Endodermal cell (in vitro differentiated cells): Measurements from ENCODE around the gene SECISBP2L. TPM values are rescaled to one million over a fixed set of nuclear protein-coding genes. Genes with fewer than 3 reads are reported as not detected.

ENCODE experiments used
- DNase-seq: peaks from one replicate; pipeline ENCODE4 v3.0.0-alpha.2; 2017
- H3K27ac ChIP-seq: 2 replicates; pipeline ENCODE4 v1.5.1; 2013; ENCODE audit warnings: mild to moderate bottlenecking, low read depth, low read length, moderate library complexity
- H3K27me3 ChIP-seq: 2 replicates; pipeline ENCODE4 v1.6.1; 2013; ENCODE audit warnings: mild to moderate bottlenecking, low read length, moderate library complexity; ENCODE audit not compliant: insufficient read depth, control insufficient read depth, poor library complexity, severe bottlenecking
- H3K36me3 ChIP-seq: 2 replicates; pipeline ENCODE4 v1.7.0; 2013; ENCODE audit warnings: mild to moderate bottlenecking, low read length, moderate library complexity; ENCODE audit not compliant: control insufficient read depth, insufficient read depth
- H3K4me1 ChIP-seq: one replicate; pipeline ENCODE4 v1.7.0; 2013; ENCODE audit warnings: low read length; ENCODE audit not compliant: control insufficient read depth, insufficient read depth
- H3K4me3 ChIP-seq: 2 replicates; pipeline ENCODE4 v1.5.1; 2013; ENCODE audit warnings: mild to moderate bottlenecking, low read length, moderate library complexity
- H3K9ac ChIP-seq: 2 replicates; pipeline ENCODE4 v1.6.1; 2013; ENCODE audit warnings: mild to moderate bottlenecking, low read length, moderate library complexity; ENCODE audit not compliant: poor library complexity, severe bottlenecking; ENCODE audit errors: extremely low read depth
- H3K9me3 ChIP-seq: 2 replicates; pipeline ENCODE4 v1.6.1; 2013; ENCODE audit warnings: mild to moderate bottlenecking, low read length, moderate library complexity; ENCODE audit not compliant: control insufficient read depth
- H3K27ac Mint-ChIP-seq: 2 replicates; pipeline ENCODE4 v1.8.0; 2020; ENCODE audit warnings: mixed read lengths
- H3K27me3 Mint-ChIP-seq: 2 replicates; pipeline ENCODE4 v1.8.0; 2021; ENCODE audit warnings: mild to moderate bottlenecking, mixed read lengths; ENCODE audit not compliant: insufficient read depth
- H3K36me3 Mint-ChIP-seq: 2 replicates; pipeline ENCODE4 v1.8.0; 2020; ENCODE audit warnings: low read depth, mixed read lengths
- H3K4me1 Mint-ChIP-seq: 2 replicates; pipeline ENCODE4 v1.8.0; 2020; ENCODE audit warnings: mixed read lengths
- H3K4me3 Mint-ChIP-seq: 2 replicates; pipeline ENCODE4 v1.8.0; 2020; ENCODE audit warnings: mild to moderate bottlenecking, moderate library complexity, mixed read lengths
- H3K9me3 Mint-ChIP-seq: 2 replicates; pipeline ENCODE4 v1.8.0; 2020; ENCODE audit warnings: mild to moderate bottlenecking, mixed read lengths
- CTCF ChIP-seq: fragments of 200-600 bp; sonication (generic); conservative IDR thresholded peaks from 2 replicates; pipeline ENCODE4 v1.5.0; 2021; ENCODE audit warnings: antibody characterized with exemption, mild to moderate bottlenecking
- WGBS, 2 experiments: methylation state at CpG; one replicate each; pipeline versions ENCODE4 v1.1.5 to v1.1.7; 2013; ENCODE audit warnings: missing lambda C conversion rate in 2 of 2, mixed read lengths in 1 of 2; ENCODE audit not compliant: insufficient coverage in 1 of 2, insufficient read length in 1 of 2; 5-methylcytosine and 5-hydroxymethylcytosine counted together
- total RNA-seq, 2 donors: library from RNA; stranded (reverse); fragmentation: NEBNext Ultra II Directional in 1 of 2; extraction: Animal tissue kit (Norgen Biotek cat#: 25700) in 1 of 2; gene quantifications; 2 replicates in 1 of 2; 3 replicates in 1 of 2; pipeline ENCODE4 v1.2.1, GENCODE V29; 2021

SECISBP2L gene
- total RNA-seq, 2 donors from 2014 or later: 49.4 to 51.0 TPM

DNA sequence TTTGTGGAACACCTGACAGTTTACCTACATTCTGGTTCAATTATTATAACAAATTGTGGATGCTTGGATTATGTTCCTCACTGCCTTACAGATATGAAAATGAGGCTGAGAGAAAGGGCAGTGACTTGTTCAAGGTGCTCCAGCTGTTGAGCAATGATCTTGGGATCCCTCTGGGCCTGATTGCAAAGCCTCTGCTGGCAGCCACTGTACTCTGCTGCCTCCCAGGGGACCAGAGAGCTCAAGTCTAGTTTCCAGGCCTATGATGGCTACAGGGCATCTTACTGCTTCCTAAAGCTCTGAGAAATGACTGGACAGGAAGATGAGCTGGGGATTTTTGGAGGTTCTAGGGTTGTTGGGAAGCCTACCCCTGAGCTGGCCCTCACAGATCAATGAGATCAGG, 80.3 kb downstream of the SECISBP2L start:
- H3K4me1 Mint-ChIP-seq: peaks cover 16% of the 10 kb centered on the region
- Histone ChIP-seq H3K4me1 (peaks cover 4% of the 10 kb centered on the region), H3K27ac (no peak overlapping the region), H3K27me3 (peaks cover 37% of the 10 kb centered on the region), H3K36me3 (no peaks in the 10 kb centered on the region), H3K9ac (no peak overlapping the region), H3K9me3 (no peaks in the 10 kb centered on the region), H3K4me3 (no peak overlapping the region)
- H3K9me3 Mint-ChIP-seq: no peaks in the 10 kb centered on the region
- no peak overlapping the region for H3K27ac Mint-ChIP-seq
- peak; percentile 62 for TF ChIP-seq CTCF
- no peak for DNase-seq
- no peak overlapping the region for H3K4me3 Mint-ChIP-seq
- no peaks in the 10 kb centered on the region for H3K36me3 Mint-ChIP-seq
- peaks cover 55% of the 10 kb centered on the region for H3K27me3 Mint-ChIP-seq

DNA sequence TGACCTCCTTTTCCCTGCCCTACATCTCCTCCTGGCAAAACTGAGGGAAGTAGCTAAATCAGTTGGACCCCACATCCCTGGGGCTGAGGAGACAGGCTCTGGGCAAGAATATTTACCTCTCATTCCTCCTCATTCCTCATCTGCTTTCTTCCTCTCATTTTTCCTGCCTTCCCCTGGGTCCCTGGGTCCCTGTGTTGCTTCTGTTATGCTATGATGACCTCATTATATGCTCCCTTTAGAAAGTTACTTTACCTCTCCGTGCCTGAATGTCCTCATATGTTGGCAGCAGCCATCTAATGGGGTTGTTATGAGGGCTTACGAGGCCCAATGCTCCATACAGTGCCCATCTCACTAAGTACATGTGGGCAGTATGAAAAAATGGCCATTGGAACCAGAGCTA, 81.3 kb downstream of the SECISBP2L start:
- Histone ChIP-seq H3K4me3 (no peak overlapping the region), H3K4me1 (peaks cover 4% of the 10 kb centered on the region), H3K9me3 (no peaks in the 10 kb centered on the region), H3K27me3 (peaks cover 48% of the 10 kb centered on the region), H3K27ac (no peak overlapping the region), H3K36me3 (no peaks in the 10 kb centered on the region), H3K9ac (no peak overlapping the region)
- Mint-ChIP-seq H3K27me3 (peaks cover 56% of the 10 kb centered on the region), H3K27ac (no peak overlapping the region), H3K4me1 (peaks cover 16% of the 10 kb centered on the region), H3K9me3 (no peaks in the 10 kb centered on the region), H3K36me3 (no peaks in the 10 kb centered on the region), H3K4me3 (no peak overlapping the region)
- WGBS, 2 experiments: 88 to 96% methylated on average over 1 to 2 of the region's 2 CpGs
- DNase-seq: no peak
- no peak for TF ChIP-seq CTCF

- Mint-ChIP-seq H3K9me3 (no peaks in the 10 kb centered on the region), H3K27me3 (peaks cover 59% of the 10 kb centered on the region), H3K4me3 (peak within 1 kb of the TSS; percentile 70), H3K27ac (peak within 1 kb of the TSS; percentile 12), H3K36me3 (no peaks in the 10 kb centered on the region), H3K4me1 (peaks cover 8% of the 10 kb centered on the region)
- Histone ChIP-seq H3K27me3 (peaks cover 52% of the 10 kb centered on the region), H3K36me3 (no peaks in the 10 kb centered on the region), H3K27ac (peak within 1 kb of the TSS; percentile 50), H3K9me3 (no peaks in the 10 kb centered on the region), H3K9ac (no peak within 1 kb of the TSS), H3K4me3 (peak within 1 kb of the TSS; percentile 88), H3K4me1 (peaks cover 4% of the 10 kb centered on the region)
- peak; percentile 89 for DNase-seq
- TF ChIP-seq CTCF: peak; percentile 57
- 2 to 5% methylated on average over 9 to 15 of the region's 16 CpGs for WGBS, 2 experiments
These were observed 82.6 kb downstream of the SECISBP2L start, which contains the start of gene SHC4 for GRCh38 chr15:48963524-48964113. TSS of gene SHC4 (minus strand) at chr15:48963919. CDS start at chr15:48963015, 904 bp downstream.
